Left renal cortex interstitium (tissue), 4 donors: ENCODE measurements around the gene POLR2F. TPM values are rescaled to one million over a fixed set of nuclear protein-coding genes. Genes with fewer than 3 reads are reported as not detected.
"Not testable (repeated sequence)": the region's sequence is repeated elsewhere in the genome, so short reads cannot be mapped to it uniquely, and the experiment has no call there.

Experiments used
- DNase-seq, 4 donors: peaks; one replicate each; pipeline ENCODE4 v3.0.0-alpha.2; 2013; ENCODE audit warnings: low read depth in 4 of 4, low spot score in 2 of 4, missing footprints in 1 of 4
- polyA plus RNA-seq, 4 donors: library from polyadenylated mRNA; unstranded; fragments of 120-200 nt; gene quantifications; one replicate each; pipeline ENCODE4 v1.2.1, GENCODE V29; 2013; ENCODE audit not compliant: insufficient read length in 4 of 4

POLR2F gene
- polyA plus RNA-seq, 4 donors, result 69.0 to 86.8 (median 73.5) TPM

GRCh38 chr22:37976022-37976421 lies 22.5 kb downstream of the POLR2F start:
- DNase-seq, result not testable (repeated sequence)

GRCh38 chr22:37976547-37976946 lies 23.0 kb downstream of the POLR2F start:
- no peak for DNase-seq

GRCh38 chr22:37979782-37980181 lies 26.3 kb downstream of the POLR2F start:
- DNase-seq, result no peak

GRCh38 chr22:37981282-37982011 lies 27.9 kb downstream of the POLR2F start:
- DNase-seq, result no peak

GRCh38 chr22:37982151-37982785 lies 28.8 kb downstream of the POLR2F start:
- no peak for DNase-seq

- no peak for DNase-seq
These were observed 29.7 kb downstream of the POLR2F start for GRCh38 chr22:37982938-37983859.

- no peak for DNase-seq
These were observed 30.6 kb downstream of the POLR2F start, which contains the start of gene SOX10 for GRCh38 chr22:37983860-37984791. SOX10 (minus strand) TSS chr22:37984555; CDS start chr22:37983784, 771 bp downstream.

- no peak for DNase-seq
These were observed 31.6 kb downstream of the POLR2F start for GRCh38 chr22:37985050-37985585.

GRCh38 chr22:37985751-37986281 lies 32.3 kb downstream of the POLR2F start:
- no peak for DNase-seq

- DNase-seq, result no peak
These were observed 32.9 kb downstream of the POLR2F start for GRCh38 chr22:37986371-37986770.

- no peak for DNase-seq
These were observed 35.9 kb downstream of the POLR2F start for GRCh38 chr22:37989146-37990045.

- no peak for DNase-seq
These were observed 36.8 kb downstream of the POLR2F start for GRCh38 chr22:37990301-37990700.

- DNase-seq, result no peak
These were observed 37.4 kb downstream of the POLR2F start for GRCh38 chr22:37990862-37991261.

GRCh38 chr22:37991731-37992442 lies 38.4 kb downstream of the POLR2F start:
- no peak for DNase-seq

- DNase-seq, result no peak
These were observed 40.5 kb downstream of the POLR2F start for GRCh38 chr22:37994049-37994448.

GRCh38 chr22:37994982-37995381 lies 41.5 kb downstream of the POLR2F start:
- no peak for DNase-seq

- DNase-seq, result no peak
These were observed 42.0 kb downstream of the POLR2F start for GRCh38 chr22:37995460-37995859.

GRCh38 chr22:37996079-37996478 lies 42.6 kb downstream of the POLR2F start:
- no peak for DNase-seq
